ENCODE results near the gene TRMT1. TPM values are rescaled to one million over a fixed set of nuclear protein-coding genes. Genes with fewer than 3 reads are reported as not detected.

The TRMT1 gene
- total RNA-seq, 1 experiment from 2014 or later: 35.9 TPM

GRCh38 chr19:13087795-13088537 is 28.6 kb downstream of the TRMT1 start:
- Histone ChIP-seq H2AFZ (ENCODE audit: low read length) (no peak overlapping the region), H3K9me3 (ENCODE audit: low read length) (no peaks in the 10 kb centered on the region), H3K4me1 (ENCODE audit: low read length) (no peaks in the 10 kb centered on the region), H3K27me3 (ENCODE audit: low read length) (no peaks in the 10 kb centered on the region), H4K20me1 (ENCODE audit: insufficient read depth, low read depth, low read length) (no peaks in the 10 kb centered on the region), H3K27ac (ENCODE audit: low read length) (no peak overlapping the region), H3K36me3 (ENCODE audit: insufficient read depth, low read length) (no peaks in the 10 kb centered on the region), H3K9ac (ENCODE audit: low read length) (no peak overlapping the region), H3K4me2 (ENCODE audit: low read depth, low read length, poor library complexity, severe bottlenecking) (no peak overlapping the region), H3K4me3 (ENCODE audit: low read length) (no peak overlapping the region), H3K79me2 (ENCODE audit: low read length) (no peaks in the 10 kb centered on the region), H3K9me2 (replicated peaks; ENCODE audit: insufficient read depth, low read length) (no peaks in the 10 kb centered on the region)
- no peak for DNase-seq

GRCh38 chr19:13087295-13087694 is 29.2 kb downstream of the TRMT1 start:
- no peaks in the 10 kb centered on the region for H3K36me3 ChIP-seq (ENCODE audit: insufficient read depth, low read length)
- no peak overlapping the region for H3K4me2 ChIP-seq (ENCODE audit: low read depth, low read length, poor library complexity, severe bottlenecking)
- no peaks in the 10 kb centered on the region for H3K9me2 ChIP-seq (replicated peaks; ENCODE audit: insufficient read depth, low read length)
- no peaks in the 10 kb centered on the region for H3K79me2 ChIP-seq (ENCODE audit: low read length)
- no peaks in the 10 kb centered on the region for H4K20me1 ChIP-seq (ENCODE audit: insufficient read depth, low read depth, low read length)
- no peaks in the 10 kb centered on the region for H3K4me1 ChIP-seq (ENCODE audit: low read length)
- no peak overlapping the region for H2AFZ ChIP-seq (ENCODE audit: low read length)
- H3K27ac ChIP-seq (ENCODE audit: low read length): no peak overlapping the region
- no peaks in the 10 kb centered on the region for H3K27me3 ChIP-seq (ENCODE audit: low read length)
- DNase-seq: no peak
- H3K4me3 ChIP-seq (ENCODE audit: low read length): no peak overlapping the region
- no peak overlapping the region for H3K9ac ChIP-seq (ENCODE audit: low read length)
- no peaks in the 10 kb centered on the region for H3K9me3 ChIP-seq (ENCODE audit: low read length)

DNA sequence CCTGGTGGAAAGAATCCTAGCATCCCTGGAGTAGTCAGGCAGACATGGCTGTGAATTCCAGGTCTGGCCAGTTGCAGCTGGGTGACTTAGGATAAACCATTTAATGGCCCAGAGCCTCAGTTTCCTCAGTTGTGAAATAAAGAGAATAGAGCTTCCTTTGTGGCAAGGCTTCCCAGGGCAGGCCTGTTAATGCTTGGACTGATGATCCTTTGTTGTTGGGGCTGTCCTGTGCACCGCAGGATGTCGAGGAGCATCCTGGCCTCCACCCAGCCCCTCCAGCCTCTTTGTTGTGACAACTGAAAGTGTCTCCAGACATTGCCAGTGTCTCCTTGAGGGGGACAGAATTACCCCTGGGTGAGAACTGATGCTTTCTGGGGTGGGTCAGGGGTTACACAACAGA is 30.2 kb downstream of the TRMT1 start:
- H3K9me2 ChIP-seq (replicated peaks; ENCODE audit: insufficient read depth, low read length): no peaks in the 10 kb centered on the region
- no peaks in the 10 kb centered on the region for H4K20me1 ChIP-seq (ENCODE audit: insufficient read depth, low read depth, low read length)
- H3K4me1 ChIP-seq (ENCODE audit: low read length): no peaks in the 10 kb centered on the region
- H3K79me2 ChIP-seq (ENCODE audit: low read length): no peaks in the 10 kb centered on the region
- no peak overlapping the region for H2AFZ ChIP-seq (ENCODE audit: low read length)
- no peaks in the 10 kb centered on the region for H3K36me3 ChIP-seq (ENCODE audit: insufficient read depth, low read length)
- no peaks in the 10 kb centered on the region for H3K27me3 ChIP-seq (ENCODE audit: low read length)
- no peak overlapping the region for H3K4me2 ChIP-seq (ENCODE audit: low read depth, low read length, poor library complexity, severe bottlenecking)
- H3K9me3 ChIP-seq (ENCODE audit: low read length): no peaks in the 10 kb centered on the region
- H3K27ac ChIP-seq (ENCODE audit: low read length): no peak overlapping the region
- H3K4me3 ChIP-seq (ENCODE audit: low read length): no peak overlapping the region
- no peak overlapping the region for H3K9ac ChIP-seq (ENCODE audit: low read length)
- no peak for DNase-seq

- Histone ChIP-seq H3K36me3 (ENCODE audit: insufficient read depth, low read length) (no peaks in the 10 kb centered on the region), H3K27ac (ENCODE audit: low read length) (no peak overlapping the region), H3K4me2 (ENCODE audit: low read depth, low read length, poor library complexity, severe bottlenecking) (no peak overlapping the region), H3K9ac (ENCODE audit: low read length) (no peak overlapping the region), H2AFZ (ENCODE audit: low read length) (no peak overlapping the region), H3K4me1 (ENCODE audit: low read length) (no peaks in the 10 kb centered on the region), H3K9me3 (ENCODE audit: low read length) (no peaks in the 10 kb centered on the region), H3K4me3 (ENCODE audit: low read length) (no peak overlapping the region), H3K9me2 (replicated peaks; ENCODE audit: insufficient read depth, low read length) (no peaks in the 10 kb centered on the region), H3K79me2 (ENCODE audit: low read length) (no peaks in the 10 kb centered on the region), H4K20me1 (ENCODE audit: insufficient read depth, low read depth, low read length) (no peaks in the 10 kb centered on the region), H3K27me3 (ENCODE audit: low read length) (no peaks in the 10 kb centered on the region)
- no peak for DNase-seq
These were observed 30.9 kb downstream of the TRMT1 start for GRCh38 chr19:13085666-13086065.

DNA sequence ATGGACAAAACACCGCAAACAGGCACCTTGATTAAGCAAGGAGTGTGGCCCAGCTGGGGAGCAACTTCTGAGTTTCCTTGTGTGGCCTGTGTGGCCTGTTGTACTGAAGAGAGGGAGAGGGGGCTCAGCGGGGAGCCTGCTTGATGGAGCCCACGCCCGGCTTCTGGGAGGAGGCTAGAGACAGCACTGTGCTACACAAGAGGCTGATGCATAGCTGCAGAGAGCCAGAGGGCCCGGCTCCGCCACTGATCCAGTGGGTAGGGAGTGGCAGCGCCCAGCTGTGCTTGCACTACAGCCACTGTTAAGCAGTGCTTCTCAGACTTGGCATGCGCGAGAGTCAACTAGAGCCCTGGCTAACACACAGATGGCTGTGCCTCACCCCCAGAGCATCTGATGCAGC is 32.9 kb downstream of the TRMT1 start:
- Histone ChIP-seq H2AFZ (ENCODE audit: low read length) (no peak overlapping the region), H3K4me1 (ENCODE audit: low read length) (no peaks in the 10 kb centered on the region), H3K4me2 (ENCODE audit: low read depth, low read length, poor library complexity, severe bottlenecking) (no peak overlapping the region), H3K27ac (ENCODE audit: low read length) (no peak overlapping the region), H3K9me2 (replicated peaks; ENCODE audit: insufficient read depth, low read length) (no peaks in the 10 kb centered on the region), H3K4me3 (ENCODE audit: low read length) (no peak overlapping the region), H3K36me3 (ENCODE audit: insufficient read depth, low read length) (no peaks in the 10 kb centered on the region), H4K20me1 (ENCODE audit: insufficient read depth, low read depth, low read length) (no peaks in the 10 kb centered on the region), H3K79me2 (ENCODE audit: low read length) (no peaks in the 10 kb centered on the region), H3K27me3 (ENCODE audit: low read length) (no peaks in the 10 kb centered on the region), H3K9me3 (ENCODE audit: low read length) (no peaks in the 10 kb centered on the region), H3K9ac (ENCODE audit: low read length) (no peak overlapping the region)
- DNase-seq: no peak

DNA sequence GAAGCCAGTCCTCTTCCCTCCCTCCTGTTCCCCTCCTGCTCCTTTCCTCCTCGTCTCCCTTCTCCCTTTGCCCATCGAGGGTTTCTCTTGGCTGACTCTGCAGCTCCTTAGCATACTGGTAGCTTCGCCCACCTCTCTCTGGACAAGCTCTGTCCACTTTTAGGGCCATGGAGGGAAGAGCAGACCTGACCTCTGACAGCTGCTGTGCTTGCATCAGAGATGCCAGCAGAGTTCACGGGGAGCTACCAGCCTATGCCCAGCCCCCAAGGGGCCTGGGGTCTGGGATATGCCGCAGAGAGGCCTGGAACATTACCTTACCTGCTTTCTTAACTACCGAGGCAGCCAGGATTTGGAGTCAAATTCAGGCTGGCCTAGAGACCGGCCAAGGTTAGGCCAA is 33.5 kb downstream of the TRMT1 start:
- Histone ChIP-seq H3K4me1 (ENCODE audit: low read length) (no peaks in the 10 kb centered on the region), H3K27ac (ENCODE audit: low read length) (no peak overlapping the region), H4K20me1 (ENCODE audit: insufficient read depth, low read depth, low read length) (no peaks in the 10 kb centered on the region), H3K79me2 (ENCODE audit: low read length) (no peaks in the 10 kb centered on the region), H3K9me2 (replicated peaks; ENCODE audit: insufficient read depth, low read length) (no peaks in the 10 kb centered on the region), H2AFZ (ENCODE audit: low read length) (no peak overlapping the region), H3K4me3 (ENCODE audit: low read length) (no peak overlapping the region), H3K9ac (ENCODE audit: low read length) (no peak overlapping the region), H3K27me3 (ENCODE audit: low read length) (no peaks in the 10 kb centered on the region), H3K4me2 (ENCODE audit: low read depth, low read length, poor library complexity, severe bottlenecking) (no peak overlapping the region), H3K36me3 (ENCODE audit: insufficient read depth, low read length) (no peaks in the 10 kb centered on the region), H3K9me3 (ENCODE audit: low read length) (no peaks in the 10 kb centered on the region)
- DNase-seq: no peak

GRCh38 chr19:13082192-13083007 is 34.1 kb downstream of the TRMT1 start:
- H3K9me3 ChIP-seq (ENCODE audit: low read length): no peaks in the 10 kb centered on the region
- H3K79me2 ChIP-seq (ENCODE audit: low read length): no peaks in the 10 kb centered on the region
- H3K9ac ChIP-seq (ENCODE audit: low read length): no peak overlapping the region

GRCh38 chr19:13079542-13079986 is 37.0 kb downstream of the TRMT1 start:
- no peak overlapping the region for H3K4me2 ChIP-seq (ENCODE audit: low read depth, low read length, poor library complexity, severe bottlenecking)
- DNase-seq: no peak
- H2AFZ ChIP-seq (ENCODE audit: low read length): no peak overlapping the region

More at GRCh38 chr19:13082192-13083007, 34.1 kb downstream of the TRMT1 start:
- Histone ChIP-seq H3K27ac (ENCODE audit: low read length) (no peak overlapping the region), H3K4me1 (ENCODE audit: low read length) (no peaks in the 10 kb centered on the region), H4K20me1 (ENCODE audit: insufficient read depth, low read depth, low read length) (no peaks in the 10 kb centered on the region), H3K27me3 (ENCODE audit: low read length) (no peaks in the 10 kb centered on the region), H3K36me3 (ENCODE audit: insufficient read depth, low read length) (no peaks in the 10 kb centered on the region), H3K9me2 (replicated peaks; ENCODE audit: insufficient read depth, low read length) (no peaks in the 10 kb centered on the region), H3K4me2 (ENCODE audit: low read depth, low read length, poor library complexity, severe bottlenecking) (no peak overlapping the region), H2AFZ (ENCODE audit: low read length) (no peak overlapping the region), H3K4me3 (ENCODE audit: low read length) (no peak overlapping the region)
- peak; percentile 62 for DNase-seq

More at GRCh38 chr19:13079542-13079986, 37.0 kb downstream of the TRMT1 start:
- H3K36me3 ChIP-seq (ENCODE audit: insufficient read depth, low read length): no peaks in the 10 kb centered on the region
- no peaks in the 10 kb centered on the region for H4K20me1 ChIP-seq (ENCODE audit: insufficient read depth, low read depth, low read length)
- no peak overlapping the region for H3K4me3 ChIP-seq (ENCODE audit: low read length)
- no peak overlapping the region for H3K9ac ChIP-seq (ENCODE audit: low read length)
- H3K9me3 ChIP-seq (ENCODE audit: low read length): no peaks in the 10 kb centered on the region
- no peaks in the 10 kb centered on the region for H3K79me2 ChIP-seq (ENCODE audit: low read length)
- no peaks in the 10 kb centered on the region for H3K9me2 ChIP-seq (replicated peaks; ENCODE audit: insufficient read depth, low read length)
- H3K27me3 ChIP-seq (ENCODE audit: low read length): no peaks in the 10 kb centered on the region
- no peaks in the 10 kb centered on the region for H3K4me1 ChIP-seq (ENCODE audit: low read length)
- no peak overlapping the region for H3K27ac ChIP-seq (ENCODE audit: low read length)

All from Karpas-422 (cell line).